ENCODE data around the gene NFIA. TPM values are rescaled to one million over a fixed set of nuclear protein-coding genes. Genes with fewer than 3 reads are reported as not detected.
A peak's percentile ranks its signal among the peaks of the same experiment; 100 is the strongest.

The NFIA gene
- total RNA-seq, 1 donor from 2014 or later = 163 TPM

- H3K4me1 Mint-ChIP-seq = peaks cover 45% of the 10 kb centered on the region
- H3K36me3 Mint-ChIP-seq = peaks cover 3% of the 10 kb centered on the region
- TF ChIP-seq, protein P1, sequence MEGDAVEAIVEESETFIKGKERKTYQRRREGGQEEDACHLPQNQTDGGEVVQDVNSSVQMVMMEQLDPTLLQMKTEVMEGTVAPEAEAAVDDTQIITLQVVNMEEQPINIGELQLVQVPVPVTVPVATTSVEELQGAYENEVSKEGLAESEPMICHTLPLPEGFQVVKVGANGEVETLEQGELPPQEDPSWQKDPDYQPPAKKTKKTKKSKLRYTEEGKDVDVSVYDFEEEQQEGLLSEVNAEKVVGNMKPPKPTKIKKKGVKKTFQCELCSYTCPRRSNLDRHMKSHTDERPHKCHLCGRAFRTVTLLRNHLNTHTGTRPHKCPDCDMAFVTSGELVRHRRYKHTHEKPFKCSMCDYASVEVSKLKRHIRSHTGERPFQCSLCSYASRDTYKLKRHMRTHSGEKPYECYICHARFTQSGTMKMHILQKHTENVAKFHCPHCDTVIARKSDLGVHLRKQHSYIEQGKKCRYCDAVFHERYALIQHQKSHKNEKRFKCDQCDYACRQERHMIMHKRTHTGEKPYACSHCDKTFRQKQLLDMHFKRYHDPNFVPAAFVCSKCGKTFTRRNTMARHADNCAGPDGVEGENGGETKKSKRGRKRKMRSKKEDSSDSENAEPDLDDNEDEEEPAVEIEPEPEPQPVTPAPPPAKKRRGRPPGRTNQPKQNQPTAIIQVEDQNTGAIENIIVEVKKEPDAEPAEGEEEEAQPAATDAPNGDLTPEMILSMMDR (IDR thresholded peaks at IDR 0.05; ENCODE audit: unreplicated experiment) = no peak
- no peak overlapping the region for H3K4me3 Mint-ChIP-seq
- no peaks in the 10 kb centered on the region for H3K9me3 Mint-ChIP-seq
- no peak for DNase-seq (ENCODE audit: low spot score in 2 of 2, unreplicated experiment in 2 of 2)
- H3K27ac Mint-ChIP-seq = no peak overlapping the region
- H3K27me3 Mint-ChIP-seq (ENCODE audit: low read depth) = no peaks in the 10 kb centered on the region
Measured at GRCh38 chr1:61265665-61266064, 183.3 kb downstream of the NFIA start.

- H3K36me3 Mint-ChIP-seq = peaks cover 3% of the 10 kb centered on the region
- no peaks in the 10 kb centered on the region for H3K9me3 Mint-ChIP-seq
- no peak overlapping the region for H3K27ac Mint-ChIP-seq
- H3K4me3 Mint-ChIP-seq = no peak overlapping the region
- peaks cover 52% of the 10 kb centered on the region for H3K4me1 Mint-ChIP-seq
- H3K27me3 Mint-ChIP-seq (ENCODE audit: low read depth) = no peaks in the 10 kb centered on the region
- TF ChIP-seq, protein P1 (IDR thresholded peaks at IDR 0.05; ENCODE audit: unreplicated experiment) = no peak
- no peak for DNase-seq (ENCODE audit: low spot score in 2 of 2, unreplicated experiment in 2 of 2)
Measured at GRCh38 chr1:61266738-61267137, 184.4 kb downstream of the NFIA start.

- peaks cover 58% of the 10 kb centered on the region for H3K4me1 Mint-ChIP-seq
- no peak overlapping the region for H3K4me3 Mint-ChIP-seq
- H3K27me3 Mint-ChIP-seq (ENCODE audit: low read depth) = no peaks in the 10 kb centered on the region
- H3K9me3 Mint-ChIP-seq = no peaks in the 10 kb centered on the region
- peak overlapping the region; percentile 47 for H3K27ac Mint-ChIP-seq
- DNase-seq (ENCODE audit: low spot score in 2 of 2, unreplicated experiment in 2 of 2) = no peak
- H3K36me3 Mint-ChIP-seq = peaks cover 3% of the 10 kb centered on the region
- TF ChIP-seq, protein P1 (IDR thresholded peaks at IDR 0.05; ENCODE audit: unreplicated experiment) = no peak
Measured at GRCh38 chr1:61268546-61269240, 186.3 kb downstream of the NFIA start.

- TF ChIP-seq, protein P1 (IDR thresholded peaks at IDR 0.05; ENCODE audit: unreplicated experiment) = no peak
- Mint-ChIP-seq H3K4me1 (peaks cover 64% of the 10 kb centered on the region), H3K36me3 (peaks cover 3% of the 10 kb centered on the region), H3K4me3 (no peak overlapping the region), H3K27me3 (ENCODE audit: low read depth) (no peaks in the 10 kb centered on the region), H3K27ac (peak overlapping the region; percentile 1), H3K9me3 (no peaks in the 10 kb centered on the region)
- DNase-seq (ENCODE audit: low spot score in 2 of 2, unreplicated experiment in 2 of 2) = no peak
Measured at GRCh38 chr1:61269602-61270001, 187.2 kb downstream of the NFIA start.

GRCh38 chr1:61270107-61270506, 187.7 kb downstream of the NFIA start:
- Mint-ChIP-seq H3K27me3 (ENCODE audit: low read depth) (no peaks in the 10 kb centered on the region), H3K27ac (no peak overlapping the region), H3K4me1 (peaks cover 64% of the 10 kb centered on the region), H3K36me3 (no peaks in the 10 kb centered on the region), H3K4me3 (no peak overlapping the region), H3K9me3 (no peaks in the 10 kb centered on the region)
- DNase-seq (ENCODE audit: low spot score in 2 of 2, unreplicated experiment in 2 of 2) = no peak
- TF ChIP-seq, protein P1 (IDR thresholded peaks at IDR 0.05; ENCODE audit: unreplicated experiment) = no peak
